Panc1 (cell line): ENCODE data around the gene IMPG2. TPM values are rescaled to one million over a fixed set of nuclear protein-coding genes. Genes with fewer than 3 reads are reported as not detected.

Experiments used
- ATAC-seq: fragments of 200-7000 bp; cut with Tn5 transposase; 2 replicates; pipeline ENCODE4 v1.9.1; 2020; ENCODE audit warnings: mild to moderate bottlenecking, moderate library complexity
- BruUV-seq: library from RNA; stranded (reverse); fragments of 400-500 nt; replicated peaks from 2 replicates; lab custom pipeline; 2021; lab: Mats Ljungman, UMichigan
- CTCF ChIA-PET: fragments of 300-600 bp; sonication (Branson Sonifier 250); formaldehyde crosslinking; loops from one replicate; lab custom pipeline; 2022; ENCODE audit warnings: antibody characterized with exemption; lab: Charles Lee
- POLR2A ChIA-PET: fragments of 300-600 bp; sonication (Branson Sonifier 250); formaldehyde crosslinking; loops from one replicate; lab custom pipeline; 2022; ENCODE audit warnings: antibody characterized with exemption; lab: Charles Lee
- DNase-seq: peaks from one replicate; pipeline ENCODE4 v3.0.0-alpha.2; 2010; ENCODE audit warnings: low read depth, low spot score
- H3K27ac ChIP-seq: 2 replicates; pipeline ENCODE4 v1.5.1; 2011; ENCODE audit warnings: mild to moderate bottlenecking, low read length, inconsistent platforms
- H3K27me3 ChIP-seq: fragments of 200-500 bp; sonication (Bioruptor generic); 2 replicates; pipeline ENCODE4 v1.6.0; 2014; ENCODE audit warnings: low read length, inconsistent platforms; ENCODE audit not compliant: control insufficient read depth, insufficient read depth
- H3K36me3 ChIP-seq: fragments of 200-500 bp; sonication (Bioruptor generic); 2 replicates; pipeline ENCODE4 v1.5.1; 2014; ENCODE audit warnings: inconsistent platforms, mild to moderate bottlenecking, low read length, moderate library complexity; ENCODE audit not compliant: control insufficient read depth, insufficient read depth
- H3K4me1 ChIP-seq: 2 replicates; pipeline ENCODE4 v1.5.1; 2011; ENCODE audit warnings: inconsistent platforms, mild to moderate bottlenecking, low read length, moderate library complexity; ENCODE audit not compliant: control insufficient read depth, insufficient read depth
- H3K4me3 ChIP-seq, 2 experiments: 2 replicates each; pipeline ENCODE4 v1.5.1; 2011 to 2012; ENCODE audit warnings: low read depth in 2 of 2, low read length in 2 of 2, mild to moderate bottlenecking in 2 of 2, inconsistent platforms in 1 of 2, moderate library complexity in 1 of 2
- H3K9me3 ChIP-seq: fragments of 200-500 bp; sonication (Bioruptor generic); 2 replicates; pipeline ENCODE4 v1.5.1; 2014; ENCODE audit warnings: low read depth, mild to moderate bottlenecking, inconsistent platforms, low read length, moderate library complexity; ENCODE audit not compliant: control insufficient read depth, insufficient read depth
- CTCF ChIP-seq: fragments of 450-650 bp; IDR thresholded peaks from 2 replicates; pipeline ENCODE4 v1.5.1; 2017; ENCODE audit warnings: mild to moderate bottlenecking
- POLR2AphosphoS5 ChIP-seq: IDR thresholded peaks from 2 replicates; pipeline ENCODE4 v1.6.1; 2012; ENCODE audit warnings: mild to moderate bottlenecking, low read depth, low read length, moderate library complexity
- REST ChIP-seq, 2 experiments: IDR thresholded peaks; 2 replicates each; pipeline ENCODE4 v1.6.1; 2011 to 2012; ENCODE audit warnings: low read depth in 2 of 2, control low read depth in 1 of 2, low read length in 1 of 2, mild to moderate bottlenecking in 1 of 2, moderate library complexity in 1 of 2; ENCODE audit not compliant: insufficient read depth in 1 of 2
- SIN3A ChIP-seq: IDR thresholded peaks from 2 replicates; pipeline ENCODE4 v1.6.1; 2012; ENCODE audit warnings: low read depth, mild to moderate bottlenecking, low read length, moderate library complexity, borderline replicate concordance; ENCODE audit not compliant: insufficient read depth
- TCF7L2 ChIP-seq: IDR thresholded peaks from 2 replicates; pipeline ENCODE4 v1.6.1; 2011; ENCODE audit warnings: mild to moderate bottlenecking, low read depth, low read length, inconsistent platforms
- in situ Hi-C: cut with HindIII; loops from 2 replicates; pipeline ENCODE4 v1.10.0; 2016; ENCODE audit warnings: low sequenced_read_pairs, low pct_unique_long_range_greater_than_20kb
- intact Hi-C: fragments of 100-400 bp; cut with micrococcal nuclease; formaldehyde crosslinking; loops from one replicate; pipeline ENCODE4 v1.10.0; 2022; ENCODE audit not compliant: unreplicated experiment
- total RNA-seq: library from RNA; stranded (reverse); gene quantifications from one replicate; pipeline ENCODE4 v1.2.1, GENCODE V29; 2021; ENCODE audit not compliant: unreplicated experiment

Gene IMPG2
- total RNA-seq, 1 experiment from 2014 or later: 0.10 TPM

- H3K27ac ChIP-seq: no peak overlapping the region
- intact Hi-C loops (no loop called here), in situ Hi-C loops (no loop called here)
- no peaks in the 10 kb centered on the region; the same call in 1 of the 2 replicates for H3K27me3 ChIP-seq
- H3K36me3 ChIP-seq: no peaks in the 10 kb centered on the region
- ChIA-PET CTCF (no interaction called here), POLR2A (no interaction called here)
- no peak overlapping the region for H3K4me3 ChIP-seq
- no peaks in the 10 kb centered on the region for H3K9me3 ChIP-seq
- no peaks in the 10 kb centered on the region for H3K4me1 ChIP-seq
- ATAC-seq: no peak
- no TSS peak for BruUV-seq
- DNase-seq: no peak
- TF ChIP-seq SIN3A: no peak
- TF ChIP-seq CTCF: no peak
- TF ChIP-seq POLR2AphosphoS5: no peak
- no peak for TF ChIP-seq REST (IDR thresholded peaks at IDR 0.05; ENCODE audit: insufficient read depth in 1 of 2, low read depth in 2 of 2, low read length in 1 of 2)
- no peak for TF ChIP-seq TCF7L2
These were observed 60.7 kb downstream of the IMPG2 start for GRCh38 chr3:101259485-101260341.

- H3K4me3 ChIP-seq: no peak overlapping the region
- DNase-seq (no peak), ATAC-seq (no peak)
- POLR2A ChIA-PET: no interaction called here
- H3K27ac ChIP-seq: no peak overlapping the region
- TF ChIP-seq REST (IDR thresholded peaks at IDR 0.05; ENCODE audit: insufficient read depth in 1 of 2, low read depth in 2 of 2, low read length in 1 of 2): no peak
- no peak for TF ChIP-seq POLR2AphosphoS5
- TF ChIP-seq TCF7L2: no peak
- TF ChIP-seq SIN3A: no peak
- no peak for TF ChIP-seq CTCF
- in situ Hi-C loops (no loop called here), intact Hi-C loops (no loop called here)
- no peaks in the 10 kb centered on the region for H3K4me1 ChIP-seq
- H3K9me3 ChIP-seq: no peaks in the 10 kb centered on the region
- no peaks in the 10 kb centered on the region for H3K36me3 ChIP-seq
- CTCF ChIA-PET: interaction anchor here (0.6 kb wide), 1 partner anchor 794 kb away, joined by 3 read pairs; no protein-coding TSS in a partner anchor
- H3K27me3 ChIP-seq: no peaks in the 10 kb centered on the region; the same call in 1 of the 2 replicates
- no TSS peak for BruUV-seq
These were observed 63.9 kb downstream of the IMPG2 start for GRCh38 chr3:101256511-101256910.
